Psoas muscle (tissue), 8 donors: ENCODE measurements around the gene FMNL2. TPM values are rescaled to one million over a fixed set of nuclear protein-coding genes. Genes with fewer than 3 reads are reported as not detected.
A peak's percentile ranks its signal among the peaks of the same experiment; 100 is the strongest.

Source experiments
- ATAC-seq, 4 donors: fragments of 200-7000 bp; cut with Tn5 transposase; one replicate each; pipeline ENCODE4 v1.9.1; 2020; ENCODE audit warnings: moderate library complexity in 3 of 4, mild to moderate bottlenecking in 2 of 4
- DNase-seq, 2 donors: peaks; one replicate each; pipeline ENCODE4 v3.0.0-alpha.2; 2020
- H3K27ac ChIP-seq: fragments of 200-600 bp; one replicate; pipeline ENCODE4 v1.8.0; 2022
- H3K27me3 ChIP-seq, 3 donors: fragments of 200-600 bp in 1 of 3; one replicate each; pipeline versions ENCODE4 v1.6.1 to v1.8.0; 2013 to 2022; ENCODE audit warnings: low read length in 2 of 3, mild to moderate bottlenecking in 2 of 3, moderate library complexity in 1 of 3; ENCODE audit not compliant: insufficient read depth in 3 of 3
- H3K36me3 ChIP-seq, 2 donors: fragments of 200-600 bp in 1 of 2; one replicate each; pipeline versions ENCODE4 v1.6.1 to v1.8.0; 2013 to 2022; ENCODE audit warnings: low read depth in 1 of 2, mild to moderate bottlenecking in 1 of 2, moderate library complexity in 1 of 2; ENCODE audit not compliant: insufficient read depth in 1 of 2
- H3K4me1 ChIP-seq: fragments of 200-600 bp; one replicate; pipeline ENCODE4 v1.8.0; 2022
- H3K4me3 ChIP-seq: fragments of 200-600 bp; one replicate; pipeline ENCODE4 v1.8.0; 2022; ENCODE audit warnings: mild to moderate bottlenecking
- H3K9me3 ChIP-seq: fragments of 200-600 bp; one replicate; pipeline ENCODE4 v1.8.0; 2022
- CTCF ChIP-seq: fragments of 200-600 bp; IDR thresholded peaks from one replicate; pipeline ENCODE4 v1.8.0; 2022; ENCODE audit warnings: antibody characterized with exemption
- WGBS, 3 donors: extraction: QIAGEN DNeasy Blood & Tissue Kit; methylation state at CpG; one replicate each; pipeline versions ENCODE4 v1.1.6 to v1.1.7; 2013; 5-methylcytosine and 5-hydroxymethylcytosine counted together
- intact Hi-C, 2 donors: fragments of 100-400 bp; cut with DNase I; formaldehyde crosslinking; loops; one replicate each; pipeline versions ENCODE4 v1.11.0 to v1.14.2; 2022
- polyA plus RNA-seq, 3 donors: library from polyadenylated mRNA; stranded (reverse); fragments of 200-250 nt; gene quantifications; one replicate each; pipeline ENCODE4 v1.2.3, GENCODE V29; 2013
- total RNA-seq, 4 donors: library from RNA; stranded (reverse); fragmentation: NEBNext Ultra II Directional in 2 of 4; extraction: Animal tissue kit (Norgen Biotek cat#: 25700) in 2 of 4; gene quantifications; one replicate each; pipeline versions ENCODE4 v1.2.1 to v1.2.4, GENCODE V29; 2021 to 2023
- donor health status: healthy with polysubstance abuse.
- donor health status: DM: no; HTN: no; CAD: no; lungs with moderate emphysema.
- donor health status: Bipolar disorder and iron deficiency.
- donor health status: healthy.
- donor health status: DM: yes; HTN: yes; CAD: no.
- donor health status: DM: no; HTN: no; CAD: no.
- donor health status: DM: no; HTN: no; CAD: no.
- donor health status: DM: yes; HTN: yes; CAD: no.

FMNL2 gene
- total and polyA plus RNA-seq, 7 donors = 6.6 to 18.2 (median 11.0) TPM

- H3K4me3 ChIP-seq = peak overlapping the region; percentile 30
- H3K9me3 ChIP-seq = no peaks in the 10 kb centered on the region
- ATAC-seq (peak in 3 of 4 donors; percentile 19 to 50 (median 34)), DNase-seq (no peak)
- H3K36me3 ChIP-seq = no peaks in the 10 kb centered on the region
- intact Hi-C loops = no loop called here
- peaks cover 55% of the 10 kb centered on the region for H3K4me1 ChIP-seq
- no peaks in the 10 kb centered on the region for H3K27me3 ChIP-seq
- H3K27ac ChIP-seq = peak overlapping the region; percentile 9
- no peak for TF ChIP-seq CTCF
- 33 to 52% (median 37%) methylated on average over 3 of the region's 3 CpGs for WGBS, 3 donors
These were observed 162.6 kb downstream of the FMNL2 start for GRCh38 chr2:152497481-152498052.

DNA sequence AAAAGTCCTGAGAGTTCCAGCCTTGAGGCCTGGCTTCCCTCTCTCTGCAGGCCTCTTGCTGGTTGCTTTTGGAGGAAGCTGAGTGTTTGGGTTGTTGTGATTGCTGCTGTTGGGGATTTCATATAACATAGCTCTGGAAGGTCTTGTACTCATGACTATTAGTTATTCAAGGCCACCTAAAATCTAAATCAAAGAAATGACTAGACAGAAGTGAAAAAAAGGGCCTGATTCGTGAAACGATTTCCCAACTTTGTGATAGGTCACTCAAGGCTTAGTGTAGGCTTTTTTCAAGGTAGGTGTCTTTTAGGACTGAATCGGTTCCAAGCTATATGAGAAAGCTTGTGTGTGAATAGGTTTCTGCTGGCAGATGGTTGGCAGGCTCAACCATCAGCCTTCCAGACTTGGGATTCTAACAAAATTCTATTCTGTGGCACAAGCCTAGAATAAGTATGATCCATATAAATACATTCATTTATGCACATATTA is 164.4 kb downstream of the FMNL2 start:
- peak in 1 of 4 donors; percentile 15 for ATAC-seq
- Histone ChIP-seq H3K4me1 (peaks cover 49% of the 10 kb centered on the region), H3K9me3 (no peaks in the 10 kb centered on the region), H3K27me3 (no peaks in the 10 kb centered on the region), H3K36me3 (no peaks in the 10 kb centered on the region), H3K4me3 (no peak overlapping the region), H3K27ac (peak overlapping the region; percentile 50)
- WGBS, 3 donors = 78 to 86% (median 81%) methylated on average over 3 of the region's 3 CpGs
- no peak for DNase-seq
- TF ChIP-seq CTCF = no peak
- intact Hi-C loops = no loop called here

GRCh38 chr2:152499896-152500735 is 165.1 kb downstream of the FMNL2 start:
- Histone ChIP-seq H3K27ac (peak overlapping the region; percentile 50), H3K4me1 (peaks cover 49% of the 10 kb centered on the region), H3K4me3 (no peak overlapping the region), H3K27me3 (no peaks in the 10 kb centered on the region), H3K9me3 (no peaks in the 10 kb centered on the region), H3K36me3 (no peaks in the 10 kb centered on the region)
- TF ChIP-seq CTCF = no peak
- DNase-seq (no peak), ATAC-seq (peak; percentile 27 to 81 (median 74))
- intact Hi-C loops = no loop called here
- 70 to 79% (median 72%) methylated on average over 14 of the region's 14 CpGs for WGBS, 3 donors

DNA sequence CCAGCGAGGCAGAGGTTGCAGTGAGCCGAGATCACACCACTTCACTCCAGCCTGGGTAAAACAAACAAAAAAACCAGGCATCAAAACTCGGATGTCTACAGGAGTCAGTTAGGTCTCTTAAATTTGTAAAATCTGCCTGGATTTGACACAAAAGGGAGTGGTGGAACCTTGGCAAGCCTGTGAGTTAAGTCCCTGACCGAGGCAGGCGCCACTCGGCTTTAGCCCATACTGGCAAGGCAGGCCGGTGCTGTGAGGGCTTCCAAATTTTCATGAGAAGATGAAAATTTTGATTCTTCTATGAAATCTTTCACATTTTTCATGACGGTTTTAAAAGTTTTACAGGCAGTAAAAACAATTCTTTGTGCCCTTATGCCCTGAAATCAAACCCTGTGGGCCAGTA is 165.8 kb downstream of the FMNL2 start:
- intact Hi-C loops = no loop called here
- no peaks in the 10 kb centered on the region for H3K9me3 ChIP-seq
- no peak overlapping the region for H3K4me3 ChIP-seq

More for the DNA sequence above, 165.8 kb downstream of the FMNL2 start:
- Histone ChIP-seq H3K27ac (no peak overlapping the region), H3K36me3 (no peaks in the 10 kb centered on the region), H3K27me3 (no peaks in the 10 kb centered on the region), H3K4me1 (peaks cover 50% of the 10 kb centered on the region)
- DNase-seq (peak; percentile 41 to 78), ATAC-seq (peak in 1 of 4 donors; percentile 33)
- 71 to 83% (median 74%) methylated on average over 8 of the region's 8 CpGs for WGBS, 3 donors
- TF ChIP-seq CTCF = no peak
